Hepatocyte (in vitro differentiated cells): Measurements from ENCODE around the gene COL20A1. TPM values are rescaled to one million over a fixed set of nuclear protein-coding genes. Genes with fewer than 3 reads are reported as not detected.

Experiments used
- DNase-seq: peaks from one replicate; pipeline ENCODE4 v3.0.0-alpha.2; 2016; ENCODE audit warnings: low spot score
- H2AFZ ChIP-seq: fragments of 200-600 bp; sonication (generic); 2 replicates; pipeline ENCODE4 v1.6.0; 2016; ENCODE audit warnings: antibody characterized with exemption, mild to moderate bottlenecking
- H3K27ac ChIP-seq: fragments of 200-600 bp; sonication (generic); 2 replicates; pipeline ENCODE4 v1.5.1; 2016; ENCODE audit warnings: mild to moderate bottlenecking
- H3K27me3 ChIP-seq: fragments of 200-600 bp; sonication (generic); 2 replicates; pipeline ENCODE4 v1.6.1; 2016
- H3K36me3 ChIP-seq: fragments of 200-600 bp; sonication (generic); replicated peaks from 2 replicates; pipeline ENCODE4 v1.5.1; 2016; ENCODE audit warnings: low read depth; ENCODE audit not compliant: insufficient read depth
- H3K4me1 ChIP-seq: fragments of 200-600 bp; sonication (generic); 2 replicates; pipeline ENCODE4 v1.5.1; 2016; ENCODE audit warnings: mild to moderate bottlenecking, moderate library complexity; ENCODE audit not compliant: insufficient read depth
- H3K4me2 ChIP-seq: fragments of 200-600 bp; sonication (generic); 2 replicates; pipeline ENCODE4 v1.6.0; 2016
- H3K4me3 ChIP-seq: fragments of 200-600 bp; sonication (generic); 2 replicates; pipeline ENCODE4 v1.5.1; 2016; ENCODE audit warnings: mild to moderate bottlenecking
- H3K79me2 ChIP-seq: fragments of 200-600 bp; sonication (generic); 2 replicates; pipeline ENCODE4 v1.6.0; 2017; ENCODE audit warnings: mild to moderate bottlenecking
- H3K9me2 ChIP-seq: fragments of 200-600 bp; sonication (generic); replicated peaks from 2 replicates; pipeline ENCODE4 v1.6.0; 2017; ENCODE audit warnings: mild to moderate bottlenecking; ENCODE audit not compliant: insufficient read depth
- H3K9me3 ChIP-seq: fragments of 200-600 bp; sonication (generic); 2 replicates; pipeline ENCODE4 v1.5.1; 2016; ENCODE audit warnings: low read depth, mild to moderate bottlenecking
- H4K20me1 ChIP-seq: fragments of 200-600 bp; sonication (generic); 2 replicates; pipeline ENCODE4 v1.6.0; 2016; ENCODE audit warnings: mild to moderate bottlenecking; ENCODE audit not compliant: insufficient read depth, poor library complexity, severe bottlenecking
- EZH2 ChIP-seq: fragments of 200-600 bp; sonication (generic); IDR thresholded peaks from 2 replicates; pipeline ENCODE4 v1.6.1; 2016; ENCODE audit warnings: antibody characterized with exemption, mild to moderate bottlenecking, borderline replicate concordance
- EZH2phosphoT487 ChIP-seq: fragments of 200-600 bp; sonication (generic); IDR thresholded peaks from one replicate; pipeline ENCODE4 v1.6.1; 2018; ENCODE audit warnings: antibody characterized with exemption, mild to moderate bottlenecking, low read depth, moderate library complexity; ENCODE audit not compliant: unreplicated experiment, severe bottlenecking
- WGBS: methylation state at CpG from one replicate; pipeline ENCODE4 v1.1.6; 2016; ENCODE audit warnings: low lambda C conversion rate; ENCODE audit errors: missing lambda C conversion rate; 5-methylcytosine and 5-hydroxymethylcytosine counted together
- polyA plus RNA-seq: library from polyadenylated mRNA; unstranded; fragments of >200 nt; fragmentation: Nextera tagmentation; extraction: Ambion mirVana; gene quantifications from 2 replicates; pipeline ENCODE4 v1.2.1, GENCODE V29; 2016
- total RNA-seq: library from RNA; depleted of rRNA; stranded (reverse); fragments of >200 nt; gene quantifications from 2 replicates; pipeline ENCODE4 v1.2.3, GENCODE V29; 2014
- TF ChIP-seq, protein P1 (sequence below): fragments of 200-600 bp; sonication (generic); IDR thresholded peaks from 2 replicates; pipeline ENCODE4 v1.5.1; 2016; ENCODE audit warnings: antibody characterized with exemption, mild to moderate bottlenecking; ENCODE audit not compliant: poor library complexity

The COL20A1 gene
- total and polyA plus RNA-seq, 2 experiments from 2014 or later: not detected

DNA sequence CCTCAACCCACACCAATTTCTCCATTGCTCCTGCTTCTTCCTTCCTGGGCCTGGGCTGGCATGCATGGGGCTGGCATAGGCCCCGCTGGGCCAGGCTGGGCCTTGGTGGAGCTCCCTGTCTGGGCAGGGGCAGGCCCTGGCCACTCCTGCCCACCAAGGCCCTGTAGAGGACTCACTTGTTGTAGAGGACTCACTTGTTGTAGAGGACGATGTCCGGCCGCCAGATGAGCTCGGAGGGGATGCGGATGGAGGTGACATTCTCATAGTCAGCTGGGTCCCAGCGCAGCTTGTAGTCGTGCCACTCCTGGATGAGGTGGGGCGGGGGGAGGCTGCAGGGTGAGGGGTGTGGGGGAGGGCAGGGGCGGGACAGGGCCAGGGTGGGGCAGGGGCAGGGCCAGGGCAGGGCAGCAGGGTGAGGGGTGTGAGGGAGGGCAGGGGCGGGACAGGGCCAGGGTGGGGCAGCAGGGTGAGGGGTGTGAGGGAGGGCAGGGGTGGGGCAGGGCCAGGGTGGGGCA is 62.9 kb downstream of the COL20A1 start:
- Histone ChIP-seq H3K79me2 (no peaks in the 10 kb centered on the region), H3K36me3 (no peaks in the 10 kb centered on the region), H3K4me2 (no peak overlapping the region), H3K9me3 (no peaks in the 10 kb centered on the region), H3K27ac (no peak overlapping the region), H3K4me1 (no peaks in the 10 kb centered on the region), H2AFZ (no peak overlapping the region), H3K4me3 (no peak overlapping the region), H3K9me2 (no peaks in the 10 kb centered on the region), H4K20me1 (no peaks in the 10 kb centered on the region), H3K27me3 (peaks cover 10% of the 10 kb centered on the region)
- 88% methylated on average over 9 of the region's 11 CpGs for WGBS
- TF ChIP-seq, protein P1, sequence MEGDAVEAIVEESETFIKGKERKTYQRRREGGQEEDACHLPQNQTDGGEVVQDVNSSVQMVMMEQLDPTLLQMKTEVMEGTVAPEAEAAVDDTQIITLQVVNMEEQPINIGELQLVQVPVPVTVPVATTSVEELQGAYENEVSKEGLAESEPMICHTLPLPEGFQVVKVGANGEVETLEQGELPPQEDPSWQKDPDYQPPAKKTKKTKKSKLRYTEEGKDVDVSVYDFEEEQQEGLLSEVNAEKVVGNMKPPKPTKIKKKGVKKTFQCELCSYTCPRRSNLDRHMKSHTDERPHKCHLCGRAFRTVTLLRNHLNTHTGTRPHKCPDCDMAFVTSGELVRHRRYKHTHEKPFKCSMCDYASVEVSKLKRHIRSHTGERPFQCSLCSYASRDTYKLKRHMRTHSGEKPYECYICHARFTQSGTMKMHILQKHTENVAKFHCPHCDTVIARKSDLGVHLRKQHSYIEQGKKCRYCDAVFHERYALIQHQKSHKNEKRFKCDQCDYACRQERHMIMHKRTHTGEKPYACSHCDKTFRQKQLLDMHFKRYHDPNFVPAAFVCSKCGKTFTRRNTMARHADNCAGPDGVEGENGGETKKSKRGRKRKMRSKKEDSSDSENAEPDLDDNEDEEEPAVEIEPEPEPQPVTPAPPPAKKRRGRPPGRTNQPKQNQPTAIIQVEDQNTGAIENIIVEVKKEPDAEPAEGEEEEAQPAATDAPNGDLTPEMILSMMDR: no peak
- TF ChIP-seq EZH2phosphoT487: no peak
- TF ChIP-seq EZH2: no peak
- DNase-seq: no peak

DNA sequence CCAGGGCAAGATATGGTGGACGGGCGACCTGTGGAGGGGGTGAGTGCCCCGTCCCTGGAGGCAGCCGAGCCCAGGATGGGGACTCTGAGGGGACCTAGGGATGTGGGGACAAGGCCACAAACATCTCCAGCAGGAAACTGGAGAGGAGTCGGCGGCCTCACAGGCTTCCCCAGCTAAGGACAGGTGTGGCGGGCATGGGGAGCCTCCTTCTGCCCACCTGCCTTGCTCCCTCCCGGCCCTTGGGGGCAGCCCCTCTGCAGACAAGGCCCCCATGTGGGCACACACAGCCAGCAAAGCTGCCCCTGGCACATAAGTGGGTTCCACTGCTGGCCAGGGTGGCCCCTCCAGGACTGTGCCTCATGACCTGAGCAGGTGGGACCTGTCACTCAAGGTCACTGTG is 63.5 kb downstream of the COL20A1 start:
- Histone ChIP-seq H3K4me2 (no peak overlapping the region), H3K4me3 (no peak overlapping the region), H3K36me3 (no peaks in the 10 kb centered on the region), H3K27me3 (peaks cover 13% of the 10 kb centered on the region), H3K79me2 (no peaks in the 10 kb centered on the region), H3K27ac (no peak overlapping the region), H2AFZ (no peak overlapping the region), H3K9me2 (no peaks in the 10 kb centered on the region), H3K9me3 (no peaks in the 10 kb centered on the region), H3K4me1 (no peaks in the 10 kb centered on the region), H4K20me1 (no peaks in the 10 kb centered on the region)
- TF ChIP-seq, protein P1: no peak
- no peak for TF ChIP-seq EZH2
- TF ChIP-seq EZH2phosphoT487: no peak
- 90% methylated on average over 7 of the region's 8 CpGs for WGBS
- no peak for DNase-seq

DNA sequence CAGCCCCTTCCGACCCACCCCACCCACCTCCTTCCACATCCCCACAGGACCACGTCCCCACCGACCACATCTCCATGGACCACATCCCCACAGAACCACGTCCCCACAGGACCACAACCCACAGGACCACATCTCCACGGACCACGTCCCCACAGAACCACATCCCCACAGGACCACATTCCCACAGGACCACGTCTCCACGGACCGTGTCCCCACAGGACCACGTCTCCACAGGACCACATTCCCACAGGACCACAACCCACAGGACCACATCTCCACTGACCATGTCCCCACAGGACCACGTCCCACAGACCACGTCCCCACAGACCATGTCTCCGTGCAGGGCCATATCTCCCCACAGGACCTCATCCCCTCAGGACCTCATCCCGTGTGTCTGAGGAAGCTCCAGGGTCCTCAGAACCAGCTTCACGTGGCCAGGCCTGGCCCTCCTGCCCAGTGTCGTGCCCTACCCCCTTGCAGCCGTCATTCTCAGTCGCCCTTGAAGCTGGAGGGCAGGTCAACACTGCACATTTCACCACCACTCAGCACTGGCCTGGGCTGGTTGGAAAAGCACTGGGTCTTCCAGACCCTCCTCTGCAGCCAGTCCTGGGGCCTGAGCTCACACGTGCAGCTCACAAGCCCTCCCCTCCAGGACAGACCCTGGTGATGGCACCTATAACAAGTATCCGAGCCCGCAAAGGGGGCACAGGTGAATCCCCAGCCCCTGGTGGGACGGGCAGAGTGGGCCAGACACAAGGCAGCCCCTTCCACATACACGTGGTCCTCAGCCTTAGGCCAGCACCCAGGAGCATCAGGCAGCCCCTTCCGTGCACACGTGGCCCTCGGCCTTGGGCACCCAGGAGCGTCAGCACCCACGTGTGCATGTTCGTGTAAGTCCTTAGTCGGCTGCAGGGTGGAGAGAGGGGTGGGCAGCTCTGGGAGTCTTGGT is 64.2 kb downstream of the COL20A1 start:
- TF ChIP-seq, protein P1: no peak
- TF ChIP-seq EZH2phosphoT487: no peak
- TF ChIP-seq EZH2: no peak
- H3K9me2 ChIP-seq: no peaks in the 10 kb centered on the region
- H3K4me1 ChIP-seq: no peaks in the 10 kb centered on the region
- H4K20me1 ChIP-seq: no peaks in the 10 kb centered on the region
- peaks cover 20% of the 10 kb centered on the region for H3K27me3 ChIP-seq
- no peak overlapping the region for H3K4me2 ChIP-seq
- 85% methylated on average over 28 of the region's 30 CpGs for WGBS
- no peaks in the 10 kb centered on the region for H3K9me3 ChIP-seq
- H3K36me3 ChIP-seq: no peaks in the 10 kb centered on the region
- no peak overlapping the region for H3K4me3 ChIP-seq
- DNase-seq: no peak
- H3K79me2 ChIP-seq: no peaks in the 10 kb centered on the region
- H2AFZ ChIP-seq: no peak overlapping the region
- H3K27ac ChIP-seq: no peak overlapping the region
